HepG2 (cell line): ENCODE measurements around the gene UBE2E1. TPM values are rescaled to one million over a fixed set of nuclear protein-coding genes. Genes with fewer than 3 reads are reported as not detected.

ENCODE experiments used
- ATAC-seq: fragments of 200-7000 bp; cut with Tn5 transposase; 3 replicates; pipeline ENCODE4 v1.9.1; 2020; ENCODE audit warnings: mild to moderate bottlenecking, moderate library complexity
- BruUV-seq: library from RNA; stranded (reverse); fragments of 400-500 nt; replicated peaks from 2 replicates; lab custom pipeline; 2021; lab: Mats Ljungman, UMichigan
- CTCF ChIA-PET: fragments of 300-600 bp; formaldehyde crosslinking; extraction: SDS; loops from one replicate; lab custom pipeline; 2021; ENCODE audit warnings: low total read pairs, inconsistent platforms, low intra/inter-chr PET ratio; lab: Yijun Ruan, JAX
- POLR2A ChIA-PET: fragments of 350-600 bp; sonication (Branson Sonifier 250); formaldehyde crosslinking; loops from one replicate; lab custom pipeline; 2020; ENCODE audit warnings: antibody characterized with exemption, inconsistent platforms; lab: Yijun Ruan, JAX
- DNase-seq: peaks from one replicate; pipeline ENCODE4 v3.0.0-alpha.2; 2015; ENCODE audit warnings: low spot score
- FAIRE-seq: peaks from 3 replicates; lab custom pipeline; 2011; peaks lifted over from hg19 to GRCh38; lab: Jason Lieb, UNC
- H2AFZ ChIP-seq: one replicate; pipeline ENCODE4 v1.6.1; 2011; ENCODE audit warnings: low read length, inconsistent platforms
- H3K27ac ChIP-seq: fragments of 300-600 bp; 3 replicates; pipeline ENCODE4 v1.8.0; 2011; ENCODE audit warnings: mixed run types, mild to moderate bottlenecking, mixed read lengths, low read length, inconsistent platforms; ENCODE audit not compliant: insufficient read depth; ENCODE audit errors: extremely low read length
- H3K27me3 ChIP-seq, 2 experiments: fragments of 200-600 bp in 1 of 2; 2 replicates in 1 of 2; 3 replicates in 1 of 2; pipeline versions ENCODE4 v1.6.0 to v1.8.0; 2011; ENCODE audit warnings: low read length in 2 of 2, mild to moderate bottlenecking in 2 of 2, moderate library complexity in 2 of 2, inconsistent platforms in 1 of 2; ENCODE audit not compliant: insufficient read depth in 2 of 2, control insufficient read depth in 1 of 2
- H3K36me3 ChIP-seq, 2 experiments: fragments of 200-600 bp in 1 of 2; replicated peaks in 1 of 2; 2 replicates in 1 of 2; 3 replicates in 1 of 2; pipeline versions ENCODE4 v1.5.1 to v1.8.0; 2011; ENCODE audit warnings: low read length in 2 of 2, inconsistent platforms in 1 of 2; ENCODE audit not compliant: insufficient read depth in 2 of 2, control insufficient read depth in 1 of 2
- H3K4me1 ChIP-seq: 2 replicates; pipeline ENCODE4 v1.5.1; 2012; ENCODE audit warnings: low read length, inconsistent platforms; ENCODE audit not compliant: insufficient read depth
- H3K4me2 ChIP-seq: 2 replicates; pipeline ENCODE4 v1.6.0; 2011; ENCODE audit warnings: low read depth, low read length, inconsistent platforms
- H3K4me3 ChIP-seq, 3 experiments: fragments of 200-600 bp in 1 of 3; sonication (generic), shearing (Covaris generic) in 1 of 3; replicated peaks in 1 of 3; 2 replicates each; pipeline ENCODE4 v1.5.1; 2011 to 2016; ENCODE audit warnings: low read length in 3 of 3, inconsistent platforms in 2 of 3, low read depth in 2 of 3, mild to moderate bottlenecking in 2 of 3, control low read depth in 1 of 3, mixed read lengths in 1 of 3; ENCODE audit not compliant: insufficient read depth in 1 of 3
- H3K79me2 ChIP-seq: one replicate; pipeline ENCODE4 v1.6.1; 2011; ENCODE audit warnings: low read length, inconsistent platforms; ENCODE audit not compliant: insufficient read depth
- H3K9ac ChIP-seq: 2 replicates; pipeline ENCODE4 v1.6.0; 2011; ENCODE audit warnings: mild to moderate bottlenecking, low read depth, low read length, inconsistent platforms; ENCODE audit not compliant: insufficient read depth
- H3K9me3 ChIP-seq: 2 replicates; pipeline ENCODE4 v1.5.1; 2012; ENCODE audit warnings: mild to moderate bottlenecking, low read length
- H4K20me1 ChIP-seq: 2 replicates; pipeline ENCODE4 v1.6.0; 2011; ENCODE audit warnings: inconsistent platforms, mild to moderate bottlenecking, low read length, moderate library complexity; ENCODE audit not compliant: insufficient read depth
- CEBPB ChIP-seq: IDR thresholded peaks from 2 replicates; pipeline ENCODE4 v1.6.1; 2011; ENCODE audit warnings: low read depth, low read length, improper control_type of control experiment, borderline replicate concordance
- ETS1 ChIP-seq: sonication (generic); formaldehyde crosslinking; IDR thresholded peaks from 2 replicates; pipeline ENCODE4 v1.4.0; 2020; ENCODE audit warnings: missing genetic modification reagents
- HMGXB4 ChIP-seq, 2 experiments: sonication (generic) in 1 of 2; formaldehyde crosslinking in 1 of 2; IDR thresholded peaks; 2 replicates each; pipeline versions ENCODE4 v1.4.0 to v1.6.1; 2018 to 2020; ENCODE audit warnings: missing genetic modification reagents in 2 of 2, borderline replicate concordance in 1 of 2, low read depth in 1 of 2, mild to moderate bottlenecking in 1 of 2, missing biosample characterization in 1 of 2
- IKZF1 ChIP-seq: fragments of 450-650 bp; IDR thresholded peaks from 2 replicates; pipeline ENCODE4 v1.7.1; 2016
- MAFG ChIP-seq: sonication (generic); formaldehyde crosslinking; IDR thresholded peaks from 2 replicates; pipeline ENCODE4 v1.5.1; 2020; ENCODE audit warnings: mild to moderate bottlenecking, missing genetic modification reagents
- MED13 ChIP-seq: sonication (generic); formaldehyde crosslinking; IDR thresholded peaks from 2 replicates; pipeline ENCODE4 v1.5.0; 2020; ENCODE audit warnings: missing genetic modification reagents
- MLLT10 ChIP-seq: sonication (generic); formaldehyde crosslinking; IDR thresholded peaks from 2 replicates; pipeline ENCODE4 v1.4.0; 2020; ENCODE audit warnings: missing genetic modification reagents
- MTF1 ChIP-seq: sonication (generic); formaldehyde crosslinking; IDR thresholded peaks from 2 replicates; pipeline ENCODE4 v1.5.0; 2020; ENCODE audit warnings: missing genetic modification reagents
- MYC ChIP-seq: sonication (generic); formaldehyde crosslinking; IDR thresholded peaks from 2 replicates; pipeline ENCODE4 v1.9.0; 2021; ENCODE audit warnings: missing genetic modification reagents, borderline replicate concordance
- NCOA2 ChIP-seq: sonication (generic); formaldehyde crosslinking; IDR thresholded peaks from 2 replicates; pipeline ENCODE4 v1.8.0; 2022; ENCODE audit warnings: inconsistent platforms
- RNF219 ChIP-seq: sonication (generic); formaldehyde crosslinking; IDR thresholded peaks from 2 replicates; pipeline ENCODE4 v1.5.0; 2020; ENCODE audit warnings: mild to moderate bottlenecking, missing genetic modification reagents
- ZFAT ChIP-seq: sonication (generic); formaldehyde crosslinking; conservative IDR thresholded peaks from 2 replicates; pipeline ENCODE4 v1.8.1; 2023; ENCODE audit warnings: missing genetic modification reagents, inconsistent platforms
- ZFX ChIP-seq: sonication (generic); formaldehyde crosslinking; IDR thresholded peaks from 2 replicates; pipeline ENCODE4 v1.4.0; 2020; ENCODE audit warnings: mild to moderate bottlenecking, low read depth, missing genetic modification reagents, moderate library complexity
- ZNF124 ChIP-seq: sonication (generic); formaldehyde crosslinking; IDR thresholded peaks from 2 replicates; pipeline ENCODE4 v1.4.0; 2020; ENCODE audit warnings: missing genetic modification reagents
- ZNF138 ChIP-seq: sonication (generic); formaldehyde crosslinking; IDR thresholded peaks from 2 replicates; pipeline ENCODE4 v1.5.0; 2020; ENCODE audit warnings: mild to moderate bottlenecking, low read depth, missing genetic modification reagents
- ZNF224 ChIP-seq: sonication (generic); formaldehyde crosslinking; IDR thresholded peaks from 2 replicates; pipeline ENCODE4 v1.5.0; 2020; ENCODE audit warnings: mild to moderate bottlenecking, missing genetic modification reagents
- ZNF3 ChIP-seq: IDR thresholded peaks from 2 replicates; pipeline ENCODE4 v1.7.0; 2017; ENCODE audit warnings: inconsistent platforms
- ZNF430 ChIP-seq: sonication (generic); formaldehyde crosslinking; IDR thresholded peaks from 2 replicates; pipeline ENCODE4 v1.9.0; 2021; ENCODE audit warnings: mild to moderate bottlenecking, missing genetic modification reagents
- ZNF546 ChIP-seq: sonication (generic); formaldehyde crosslinking; conservative IDR thresholded peaks from 2 replicates; pipeline ENCODE4 v1.8.1; 2023; ENCODE audit warnings: mild to moderate bottlenecking, missing genetic modification reagents
- ZNF878 ChIP-seq: sonication (generic); formaldehyde crosslinking; IDR thresholded peaks from 2 replicates; pipeline ENCODE4 v1.8.1; 2023; ENCODE audit warnings: mild to moderate bottlenecking, missing genetic modification reagents, moderate library complexity
- WGBS: methylation state at CpG from one replicate; pipeline ENCODE4 v1.1.6; 2017; ENCODE audit warnings: low lambda C conversion rate; 5-methylcytosine and 5-hydroxymethylcytosine counted together
- in situ Hi-C: cut with HindIII; loops from 2 replicates; pipeline ENCODE4 v1.10.0; 2017; ENCODE audit warnings: low pct_unique_long_range_greater_than_20kb; ENCODE audit not compliant: extremely low pct_ligation_motif_present
- intact Hi-C: fragments of 100-400 bp; cut with micrococcal nuclease; formaldehyde crosslinking; loops from one replicate; pipeline ENCODE4 v1.10.0; 2022; ENCODE audit not compliant: unreplicated experiment
- polyA plus RNA-seq, 8 experiments: library from polyadenylated mRNA; depleted of rRNA in 3 of 8; stranded (reverse) in 7 of 8; unstranded in 1 of 8; fragments of >200 nt; fragmentation: Illumina TruSeq in 4 of 8; extraction: Trizol in 4 of 8; gene quantifications; 2 replicates each; pipeline versions ENCODE4 v1.2.1 to v1.2.3, GENCODE V29; 2011 to 2016; ENCODE audit warnings: low read depth in 4 of 8, missing spikeins in 1 of 8, mixed read lengths in 1 of 8; ENCODE audit not compliant: insufficient read depth in 1 of 8
- total RNA-seq, 5 experiments: library from RNA; depleted of rRNA; stranded (reverse); fragments of >200 nt; fragmentation: Illumina TruSeq; extraction: Trizol; gene quantifications; 2 replicates each; pipeline ENCODE4 v1.2.3, GENCODE V29; 2016; ENCODE audit warnings: low read depth in 1 of 5

The UBE2E1 gene
- total and polyA plus RNA-seq, 2 of the 13 experiments (the other 11 are each of a cell fraction or from before 2014, with no cell fraction given): 55.4 to 61.8 TPM

GRCh38 chr3:23919628-23920027 is 113.9 kb downstream of the UBE2E1 start:
- H3K79me2 ChIP-seq: peaks cover 39% of the 10 kb centered on the region

More at GRCh38 chr3:23919628-23920027, 113.9 kb downstream of the UBE2E1 start:
- ATAC-seq (no peak), DNase-seq (no peak), FAIRE-seq (no peak)
- BruUV-seq: no TSS peak
- TF ChIP-seq ZNF3 (no peak), MYC (no peak), ZFAT (CRISPR knock-in tag) (no peak), ZFX (CRISPR knock-in tag) (no peak), IKZF1 (no peak), ZNF224 (CRISPR knock-in tag) (no peak), ZNF546 (CRISPR knock-in tag) (no peak), ZNF124 (CRISPR knock-in tag) (no peak), HMGXB4 (CRISPR knock-in tag; IDR thresholded peaks at IDR 0.05; ENCODE audit: borderline replicate concordance in 1 of 2, low read depth in 1 of 2) (no peak), ZNF878 (CRISPR knock-in tag) (no peak), MLLT10 (CRISPR knock-in tag) (no peak), NCOA2 (CRISPR knock-in tag) (no peak), CEBPB (no peak), MAFG (no peak), MED13 (CRISPR knock-in tag) (no peak), ZNF138 (no peak), ETS1 (no peak), ZNF430 (CRISPR knock-in tag) (no peak), RNF219 (CRISPR knock-in tag) (no peak), MTF1 (CRISPR knock-in tag) (no peak)
- in situ Hi-C loops: no loop called here
- ChIA-PET CTCF (no interaction called here), POLR2A (interaction anchor here (3.6 to 3.8 kb wide), 2 partner anchors 7 to 27 kb away, joined by 43 to 72 read pairs; no protein-coding TSS in a partner anchor)
- peaks cover 42% of the 10 kb centered on the region for H3K4me1 ChIP-seq
- H3K4me3 ChIP-seq: no peak overlapping the region
- no peak overlapping the region for H3K9ac ChIP-seq
- H3K27ac ChIP-seq: no peak overlapping the region
- intact Hi-C loops: no loop called here
- H2AFZ ChIP-seq: no peak overlapping the region
- no peaks in the 10 kb centered on the region for H3K9me3 ChIP-seq
- H4K20me1 ChIP-seq: peaks cover 27% of the 10 kb centered on the region
- peaks cover 4 to 9% of the 10 kb centered on the region in 2 experiments; a peak in 4 of 5 replicates for H3K36me3 ChIP-seq
- 100% methylated on average over 2 of the region's 2 CpGs for WGBS
- no peaks in the 10 kb centered on the region; a peak in 1 of 5 replicates for H3K27me3 ChIP-seq
- peak overlapping the region; percentile 18; the same call in 1 of the 2 replicates for H3K4me2 ChIP-seq
